DND-41 (cell line): ENCODE measurements around the gene GCHFR.

Experiments
- ATAC-seq: fragments of 200-7000 bp; cut with Tn5 transposase; 3 replicates; pipeline ENCODE4 v1.9.1; 2021; ENCODE audit warnings: low read depth; ENCODE audit not compliant: insufficient read depth
- DNase-seq: peaks from one replicate; pipeline ENCODE4 v3.0.0-alpha.2; 2020
- H2AFZ ChIP-seq: 2 replicates; pipeline ENCODE4 v1.6.0; 2012; ENCODE audit warnings: low read depth, low read length
- H3K27ac ChIP-seq: 2 replicates; pipeline ENCODE4 v1.5.1; 2012; ENCODE audit warnings: low read length, inconsistent platforms
- H3K27me3 ChIP-seq: fragments of 200-600 bp; sonication (generic); 2 replicates; pipeline ENCODE4 v1.6.0; 2012; ENCODE audit warnings: low read length, mild to moderate bottlenecking, inconsistent platforms; ENCODE audit not compliant: insufficient read depth, poor library complexity
- H3K36me3 ChIP-seq: 2 replicates; pipeline ENCODE4 v1.5.1; 2012; ENCODE audit warnings: low read length, inconsistent platforms; ENCODE audit not compliant: insufficient read depth
- H3K4me1 ChIP-seq: 2 replicates; pipeline ENCODE4 v1.5.1; 2012; ENCODE audit warnings: mild to moderate bottlenecking, low read length; ENCODE audit not compliant: insufficient read depth
- H3K4me2 ChIP-seq: 2 replicates; pipeline ENCODE4 v1.6.0; 2012; ENCODE audit warnings: mild to moderate bottlenecking, moderate library complexity, low read length, inconsistent platforms; ENCODE audit not compliant: insufficient read depth
- H3K4me3 ChIP-seq, 2 experiments: fragments of 200-600 bp in 1 of 2; shearing (Covaris generic) in 1 of 2; 2 replicates each; pipeline ENCODE4 v1.5.1; 2012 to 2016; ENCODE audit warnings: inconsistent platforms in 2 of 2, low read length in 2 of 2, mild to moderate bottlenecking in 2 of 2, low read depth in 1 of 2, moderate library complexity in 1 of 2
- H3K79me2 ChIP-seq: 2 replicates; pipeline ENCODE4 v1.6.0; 2012; ENCODE audit warnings: low read length, inconsistent platforms; ENCODE audit not compliant: insufficient read depth
- H3K9ac ChIP-seq: 2 replicates; pipeline ENCODE4 v1.6.0; 2012; ENCODE audit warnings: low read depth, mild to moderate bottlenecking, inconsistent platforms, low read length, moderate library complexity
- H3K9me3 ChIP-seq: 2 replicates; pipeline ENCODE4 v1.5.1; 2012; ENCODE audit warnings: low read length, moderate library complexity, mild to moderate bottlenecking, inconsistent platforms; ENCODE audit not compliant: insufficient read depth, severe bottlenecking
- H4K20me1 ChIP-seq: 2 replicates; pipeline ENCODE4 v1.6.0; 2012; ENCODE audit warnings: low read length; ENCODE audit not compliant: insufficient read depth
- EZH2 ChIP-seq: IDR thresholded peaks from 3 replicates; pipeline ENCODE4 v1.6.1; 2012; ENCODE audit warnings: borderline replicate concordance, low read depth, mild to moderate bottlenecking, moderate library complexity, low read length, inconsistent platforms; ENCODE audit not compliant: severe bottlenecking
- TF ChIP-seq, protein P1 (sequence below): IDR thresholded peaks from 2 replicates; pipeline ENCODE4 v1.5.1; 2012; ENCODE audit warnings: borderline replicate concordance, low read length, moderate library complexity, mild to moderate bottlenecking; ENCODE audit not compliant: poor library complexity, severe bottlenecking; ENCODE audit errors: extremely low read depth

The GCHFR gene

DNA sequence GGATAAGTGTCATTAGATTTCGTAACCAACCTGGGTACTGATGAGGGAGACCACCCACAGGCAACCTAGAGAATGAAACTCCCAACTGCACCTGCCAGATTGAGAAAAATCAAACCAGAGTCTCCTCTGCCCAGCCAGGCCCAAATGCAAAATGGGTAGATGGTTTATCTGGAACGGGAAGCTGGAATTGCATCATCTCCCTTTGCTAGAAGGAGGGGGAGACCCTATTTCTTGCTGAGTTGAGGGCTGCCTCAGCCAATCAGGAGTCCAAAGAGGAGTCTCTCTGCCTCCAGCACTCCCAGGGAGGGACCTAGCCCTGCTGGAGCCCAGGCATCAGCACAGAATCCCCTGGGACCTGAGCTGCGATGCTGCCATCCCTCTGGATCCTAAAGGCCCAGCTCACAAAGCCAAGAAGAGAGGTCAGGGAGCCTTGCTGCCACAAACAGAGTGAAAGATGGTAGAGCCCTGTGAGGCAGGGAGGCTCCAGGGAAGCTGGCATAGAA lies 16.9 kb upstream of the GCHFR start:
- H4K20me1 ChIP-seq, result peaks cover 11% of the 10 kb centered on the region; the same call in 1 of the 2 replicates
- no peak overlapping the region for H3K4me2 ChIP-seq
- no peaks in the 10 kb centered on the region for H3K27me3 ChIP-seq
- H3K4me1 ChIP-seq, result peaks cover 9% of the 10 kb centered on the region; the same call in 1 of the 2 replicates
- no peak overlapping the region for H3K4me3 ChIP-seq
- no peak overlapping the region for H3K9ac ChIP-seq
- no peak overlapping the region for H2AFZ ChIP-seq
- H3K36me3 ChIP-seq, result peaks cover 76% of the 10 kb centered on the region
- H3K79me2 ChIP-seq, result peaks cover 12% of the 10 kb centered on the region
- no peaks in the 10 kb centered on the region for H3K9me3 ChIP-seq
- TF ChIP-seq EZH2, result no peak
- TF ChIP-seq, protein P1, sequence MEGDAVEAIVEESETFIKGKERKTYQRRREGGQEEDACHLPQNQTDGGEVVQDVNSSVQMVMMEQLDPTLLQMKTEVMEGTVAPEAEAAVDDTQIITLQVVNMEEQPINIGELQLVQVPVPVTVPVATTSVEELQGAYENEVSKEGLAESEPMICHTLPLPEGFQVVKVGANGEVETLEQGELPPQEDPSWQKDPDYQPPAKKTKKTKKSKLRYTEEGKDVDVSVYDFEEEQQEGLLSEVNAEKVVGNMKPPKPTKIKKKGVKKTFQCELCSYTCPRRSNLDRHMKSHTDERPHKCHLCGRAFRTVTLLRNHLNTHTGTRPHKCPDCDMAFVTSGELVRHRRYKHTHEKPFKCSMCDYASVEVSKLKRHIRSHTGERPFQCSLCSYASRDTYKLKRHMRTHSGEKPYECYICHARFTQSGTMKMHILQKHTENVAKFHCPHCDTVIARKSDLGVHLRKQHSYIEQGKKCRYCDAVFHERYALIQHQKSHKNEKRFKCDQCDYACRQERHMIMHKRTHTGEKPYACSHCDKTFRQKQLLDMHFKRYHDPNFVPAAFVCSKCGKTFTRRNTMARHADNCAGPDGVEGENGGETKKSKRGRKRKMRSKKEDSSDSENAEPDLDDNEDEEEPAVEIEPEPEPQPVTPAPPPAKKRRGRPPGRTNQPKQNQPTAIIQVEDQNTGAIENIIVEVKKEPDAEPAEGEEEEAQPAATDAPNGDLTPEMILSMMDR, result no peak
- DNase-seq (no peak), ATAC-seq (no peak)
- peak overlapping the region; percentile 16; the same call in 1 of the 2 replicates for H3K27ac ChIP-seq

DNA sequence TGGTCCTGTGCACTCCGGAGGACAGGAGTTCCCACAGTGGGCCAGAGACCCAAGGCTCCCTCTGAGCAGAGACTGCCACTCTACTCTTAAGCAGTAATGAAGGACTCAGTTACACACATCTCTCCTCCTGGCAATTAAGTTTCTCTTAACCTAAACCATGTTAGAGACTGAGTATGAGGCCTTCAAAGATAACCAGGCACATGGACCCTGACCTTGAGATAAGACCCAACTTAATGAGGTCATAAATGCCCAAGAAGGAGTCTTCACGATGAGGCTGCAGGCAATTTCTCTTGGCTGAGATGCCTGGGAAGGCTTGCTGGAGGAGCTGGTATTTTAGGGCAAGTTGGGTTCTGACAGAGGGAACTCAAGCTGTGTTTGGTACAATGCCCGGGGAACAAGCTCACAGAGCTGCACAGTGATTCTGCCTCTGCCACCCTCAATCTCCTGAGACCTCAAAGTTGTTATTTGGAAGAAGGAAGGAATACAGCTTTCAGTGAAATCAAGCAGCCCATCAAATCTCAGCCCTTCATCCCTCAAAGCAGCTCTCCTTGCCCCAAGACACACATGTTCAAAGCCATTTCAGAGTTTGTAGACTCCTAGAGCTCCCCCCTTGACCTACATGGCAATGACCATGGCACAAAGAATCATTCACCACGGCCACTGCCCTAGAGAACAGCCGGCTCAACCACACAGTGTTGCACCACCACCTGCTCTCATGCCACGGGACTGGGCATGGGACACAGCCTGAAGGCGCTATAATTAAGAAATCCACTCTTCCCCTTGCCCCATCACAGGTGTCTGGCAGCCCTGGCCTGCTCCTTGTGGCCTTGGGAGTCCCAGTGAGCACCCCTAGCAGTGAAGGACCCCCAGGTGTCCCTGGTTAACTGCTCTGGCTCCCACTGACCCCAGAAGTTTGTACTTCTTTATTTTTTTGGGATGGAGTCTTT lies 15.9 kb upstream of the GCHFR start:
- no peak overlapping the region for H3K9ac ChIP-seq
- H3K27ac ChIP-seq, result no peak overlapping the region
- H3K4me3 ChIP-seq, result no peak overlapping the region
- H3K36me3 ChIP-seq, result peaks cover 75% of the 10 kb centered on the region
- no peaks in the 10 kb centered on the region for H3K27me3 ChIP-seq
- peaks cover 13% of the 10 kb centered on the region; the same call in 1 of the 2 replicates for H4K20me1 ChIP-seq
- no peaks in the 10 kb centered on the region for H3K9me3 ChIP-seq
- peaks cover 22% of the 10 kb centered on the region for H3K79me2 ChIP-seq
- ATAC-seq (no peak), DNase-seq (no peak)
- H3K4me1 ChIP-seq, result peaks cover 19% of the 10 kb centered on the region; the same call in 1 of the 2 replicates
- no peak overlapping the region for H2AFZ ChIP-seq
- no peak overlapping the region for H3K4me2 ChIP-seq
- TF ChIP-seq, protein P1, result no peak
- TF ChIP-seq EZH2, result no peak

DNA sequence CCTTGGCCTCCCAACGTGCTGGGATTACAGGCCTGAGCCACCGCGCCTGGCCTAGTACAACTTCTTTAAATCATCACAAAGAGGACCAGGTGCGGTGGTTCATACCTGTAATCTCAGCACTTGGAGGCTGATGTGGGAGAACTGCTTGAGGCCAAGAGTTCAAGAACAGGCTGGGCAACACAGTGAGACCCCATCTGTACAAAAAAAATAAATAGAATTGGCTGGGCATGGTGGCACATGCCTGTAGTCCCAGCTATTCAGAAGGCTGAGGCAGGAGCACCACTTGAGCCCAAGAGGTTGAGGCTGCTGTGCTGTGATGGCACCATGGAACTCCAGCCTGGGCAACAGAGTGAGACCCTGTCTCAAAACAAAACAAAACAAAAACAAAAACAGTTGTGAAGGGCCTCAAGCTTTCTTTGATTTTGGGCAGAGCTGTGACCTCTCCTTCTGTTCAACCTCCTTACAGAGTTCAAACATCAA lies 14.7 kb upstream of the GCHFR start:
- no peak for DNase-seq
- H3K79me2 ChIP-seq, result peaks cover 29% of the 10 kb centered on the region

More for the DNA sequence above, 14.7 kb upstream of the GCHFR start:
- Histone ChIP-seq H3K9ac (no peak overlapping the region), H3K4me2 (no peak overlapping the region), H3K4me3 (no peak overlapping the region), H3K9me3 (no peaks in the 10 kb centered on the region), H3K4me1 (peaks cover 31% of the 10 kb centered on the region), H2AFZ (no peak overlapping the region), H3K27me3 (no peaks in the 10 kb centered on the region), H4K20me1 (peaks cover 13% of the 10 kb centered on the region; the same call in 1 of the 2 replicates), H3K27ac (no peak overlapping the region), H3K36me3 (peaks cover 62% of the 10 kb centered on the region)
- no peak for ATAC-seq
- TF ChIP-seq, protein P1, result no peak
- no peak for TF ChIP-seq EZH2
